ENCODE results near the gene ATP13A4.

ATP13A4 gene

DNA sequence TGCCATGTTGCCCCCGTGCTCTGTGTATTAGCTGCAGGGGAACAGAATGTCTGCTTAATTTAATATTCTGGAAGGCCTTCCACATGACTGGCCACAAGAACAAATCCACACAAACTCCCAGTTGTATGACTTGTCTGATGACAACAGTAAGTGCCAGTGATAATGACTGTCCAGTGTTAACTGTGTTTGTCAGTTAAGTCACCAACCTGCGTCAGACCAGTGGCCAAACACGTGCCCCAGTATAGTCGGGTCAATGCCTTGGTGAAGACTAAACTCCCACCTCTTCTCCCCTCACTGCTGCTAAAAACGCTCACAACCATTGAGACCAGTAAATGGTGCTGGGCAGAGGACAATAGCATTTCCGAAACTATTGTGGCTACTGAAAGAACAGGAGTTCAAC, 166.3 kb downstream of the ATP13A4 start:
- DNase-seq = no peak

DNA sequence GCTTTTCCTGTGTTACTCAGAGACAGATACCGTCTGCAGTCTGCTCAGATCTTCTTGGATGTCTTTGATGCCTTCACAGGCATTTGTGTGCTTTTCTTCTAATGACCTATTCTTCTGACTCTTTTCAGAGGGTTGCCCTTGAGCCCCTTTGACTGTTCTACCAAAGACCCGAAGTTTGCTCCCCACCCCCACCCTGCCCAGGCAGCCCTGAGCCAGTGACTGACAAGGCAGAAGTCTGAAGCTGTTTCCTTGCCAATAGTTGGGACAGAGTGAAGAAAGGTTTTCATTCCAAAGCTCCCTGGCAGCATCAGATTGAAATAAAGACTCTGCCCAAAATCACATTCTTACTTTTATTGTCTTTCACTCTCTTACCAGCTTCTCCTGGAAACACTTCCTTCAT, 167.1 kb downstream of the ATP13A4 start:
- no peak for DNase-seq

DNA sequence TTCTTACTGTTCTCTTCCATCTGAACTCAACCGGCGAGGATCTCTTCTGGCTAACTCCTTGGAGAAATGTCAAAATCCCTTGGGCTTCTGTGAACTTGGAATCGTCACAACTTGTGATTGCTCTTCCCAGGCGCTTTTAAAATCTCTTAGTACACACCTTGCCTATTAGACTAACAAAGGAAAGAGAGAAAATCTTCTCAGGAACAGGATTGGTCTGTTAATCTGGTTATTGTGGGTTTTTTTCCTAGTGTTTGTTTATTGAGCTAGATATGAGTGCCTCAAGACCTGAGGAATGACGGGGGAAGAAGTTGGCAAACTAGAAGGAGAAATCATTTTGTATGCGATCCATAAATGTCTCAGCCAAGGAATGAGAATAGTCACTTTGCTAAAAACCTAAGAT, 176.0 kb downstream of the ATP13A4 start, which contains the start of gene ATP13A5:
Gene ATP13A5 (minus strand): TSS at position 48 of the 400 bp plus-strand sequence. CDS start 28 bp downstream, at position 20.
- no peak for DNase-seq

DNA sequence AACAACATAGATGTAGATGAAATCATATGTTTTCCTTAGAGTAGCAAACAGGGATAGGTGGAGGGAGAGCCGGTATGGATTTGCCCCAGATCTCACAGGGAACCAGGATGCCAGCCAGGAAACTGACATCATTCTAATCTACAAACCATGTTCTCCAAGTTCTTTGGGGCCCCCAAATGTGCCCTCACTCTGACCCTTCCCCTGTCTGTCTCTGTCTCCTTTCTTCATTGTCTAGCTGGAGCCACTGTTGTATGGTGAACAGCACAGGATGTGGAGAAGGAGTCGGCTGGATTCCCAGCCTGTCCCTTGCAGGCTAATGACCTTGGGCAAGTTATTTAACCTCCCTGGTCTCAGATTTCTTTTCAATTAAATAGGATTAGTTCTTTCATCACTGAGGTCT, 177.1 kb downstream of the ATP13A4 start:
- DNase-seq = no peak

DNA sequence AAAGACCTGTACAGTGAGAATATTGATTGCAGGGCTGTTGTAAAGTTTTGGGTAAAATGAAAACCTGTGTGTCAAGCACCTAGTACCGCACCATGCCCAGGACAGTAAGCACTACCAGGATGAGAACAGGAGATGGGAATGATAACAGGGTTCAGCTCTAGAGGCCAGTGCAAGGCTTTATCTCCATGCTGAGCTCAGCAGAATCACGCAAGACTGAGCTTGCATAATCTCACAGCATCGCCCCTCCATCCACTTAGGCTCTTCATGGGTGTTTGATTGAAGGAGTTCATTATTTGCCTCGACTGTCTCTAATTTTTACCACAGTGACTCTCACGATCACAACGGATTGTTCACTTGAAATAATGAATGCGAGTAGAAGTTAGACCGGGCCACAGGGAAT, 179.1 kb downstream of the ATP13A4 start:
- DNase-seq = no peak

DNA sequence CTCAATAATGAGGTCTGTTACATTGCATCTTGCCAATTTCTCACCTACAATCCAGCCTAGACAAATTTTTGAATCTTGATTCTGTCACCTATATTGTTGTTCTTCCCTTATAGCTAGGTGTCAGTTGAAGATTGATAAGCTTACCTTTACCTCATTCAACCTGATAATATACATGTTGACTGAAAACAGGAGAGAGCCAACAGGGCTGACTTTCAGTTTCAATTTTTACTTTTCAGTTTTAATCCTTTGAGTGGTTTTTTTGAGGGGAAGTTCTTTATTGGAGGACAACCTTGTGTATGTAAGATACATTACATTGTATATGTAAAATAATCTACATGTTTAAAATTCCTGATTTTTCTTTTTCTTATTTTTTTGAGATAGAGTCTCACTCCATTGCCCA, 181.9 kb downstream of the ATP13A4 start:
- DNase-seq = no peak

DNA sequence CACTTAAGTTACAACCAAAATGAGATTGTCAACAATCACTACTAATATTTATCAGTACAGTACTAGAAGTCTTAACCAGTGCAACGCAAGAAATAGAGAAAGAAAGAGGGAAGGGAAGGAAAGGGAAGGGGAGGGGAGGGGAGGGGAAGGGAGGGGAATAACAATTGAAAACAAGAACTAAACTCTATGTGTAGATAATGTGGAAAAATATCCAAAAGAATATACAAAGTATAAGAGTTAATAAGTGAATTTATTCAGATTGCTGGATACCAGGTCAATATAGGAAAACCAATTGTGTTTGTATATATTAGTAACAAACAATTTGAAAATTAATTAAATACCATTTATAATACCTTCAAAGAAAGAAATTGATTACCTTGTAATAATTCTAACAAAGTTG, 186.8 kb downstream of the ATP13A4 start:
- no peak for DNase-seq

DNA sequence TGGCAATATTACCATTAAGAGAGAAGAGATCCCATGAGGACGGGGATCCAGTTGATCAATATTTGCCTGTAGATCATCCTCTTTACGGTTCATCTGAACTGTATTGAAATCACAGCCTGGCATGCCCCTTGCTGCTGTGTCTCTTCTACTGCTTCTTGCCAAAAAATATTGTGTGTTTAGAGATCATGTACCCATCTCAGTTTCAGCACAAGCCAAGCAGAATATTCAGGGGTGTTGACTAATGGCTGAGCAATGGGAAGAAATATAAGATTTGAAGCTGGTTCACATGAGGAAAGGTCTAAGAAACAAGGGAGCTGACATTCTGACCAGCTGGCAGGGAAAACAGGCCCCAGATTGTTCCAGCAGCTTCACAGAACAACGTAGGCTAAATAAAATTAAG, 197.4 kb downstream of the ATP13A4 start:
- DNase-seq = no peak

DNA sequence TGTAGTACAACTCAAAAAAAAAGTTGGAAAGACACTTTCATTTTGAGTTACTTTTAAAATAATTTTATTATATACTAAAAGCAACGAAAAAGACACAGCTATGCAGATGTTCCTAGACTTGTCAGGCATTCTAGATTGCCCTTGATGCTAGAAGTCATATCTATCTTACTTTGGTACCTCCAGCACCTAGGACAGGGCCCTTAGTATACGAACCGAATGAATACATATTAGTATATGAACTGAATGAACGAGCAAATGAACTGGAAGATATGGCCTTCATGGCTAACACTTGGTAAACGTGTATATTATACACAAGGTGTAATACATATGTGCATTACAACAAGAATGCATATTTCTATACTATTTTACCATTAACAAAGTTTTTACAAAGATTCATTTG, 200.3 kb downstream of the ATP13A4 start:
- no peak for DNase-seq

All from hippocampal formation (tissue), 2 donors.